ENCODE data around the gene TAS2R41. TPM values are rescaled to one million over a fixed set of nuclear protein-coding genes. Genes with fewer than 3 reads are reported as not detected.
A peak's percentile ranks its signal among the peaks of the same experiment; 100 is the strongest.

The TAS2R41 gene
- total RNA-seq, 6 donors from 2014 or later: 0.46 to 0.54 TPM; not detected in 4

DNA sequence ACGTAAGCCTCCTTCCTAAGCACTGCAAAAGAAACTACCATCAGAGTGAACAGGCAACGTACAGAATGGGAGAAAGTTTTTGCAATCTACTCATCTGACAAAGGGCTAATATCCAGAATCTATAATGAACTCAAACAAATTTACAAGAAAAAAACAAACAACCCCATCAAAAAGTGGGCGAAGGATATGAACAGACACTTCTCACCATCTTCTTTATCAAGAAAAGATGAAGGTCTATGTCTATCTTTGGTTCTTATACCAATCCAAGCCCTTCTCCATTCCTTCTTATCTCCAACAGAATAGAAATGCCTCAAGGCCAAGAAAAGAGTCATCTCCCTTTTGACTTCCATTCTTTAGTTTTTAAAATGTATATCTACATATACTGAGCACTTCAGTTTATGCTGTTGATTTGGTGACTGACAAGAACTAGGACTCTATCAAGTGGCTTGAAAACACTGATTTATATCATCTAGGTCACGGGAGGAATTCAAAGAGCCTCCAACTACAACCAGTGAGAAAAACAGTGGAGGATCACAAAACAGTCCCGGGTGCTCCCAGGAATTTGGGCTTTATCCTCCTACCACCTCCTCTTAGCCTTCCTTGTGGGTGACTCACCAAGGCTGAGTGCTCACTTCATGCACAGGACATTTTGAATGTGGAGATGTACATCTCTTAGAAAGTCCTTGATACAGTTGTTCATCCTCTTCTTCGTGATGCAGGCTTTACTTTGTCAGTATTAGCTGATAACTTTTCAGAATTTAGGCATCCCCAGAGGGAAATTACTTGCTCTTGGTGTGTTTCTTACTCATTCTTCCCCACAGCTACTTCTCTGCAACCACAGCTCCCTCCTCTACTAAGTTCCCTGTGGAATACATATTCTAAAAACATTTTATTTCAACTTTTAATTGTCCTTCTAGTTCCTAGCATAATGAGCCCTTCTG is 15.4 kb downstream of the TAS2R41 start:
- H3K27me3 ChIP-seq: no peaks in the 10 kb centered on the region
- ATAC-seq (ENCODE audit: low FRiP score in 2 of 2) (peak in 1 of 2 donors; percentile 57), DNase-seq (no peak)
- peaks cover 0 to 13% (median 6%) of the 10 kb centered on the region in 4 donors for H3K4me1 ChIP-seq
- H3K9me3 ChIP-seq: no peaks in the 10 kb centered on the region
- WGBS, 2 donors: 77 to 89% methylated on average over 6 of the region's 6 CpGs
- no peak for TF ChIP-seq CTCF (IDR thresholded peaks at IDR 0.05)
- H3K36me3 ChIP-seq: no peaks in the 10 kb centered on the region
- no peak overlapping the region for H3K4me3 ChIP-seq
- H3K27ac ChIP-seq: peak overlapping the region in 1 of 4 donors; percentile 57

- H3K4me3 ChIP-seq: no peak overlapping the region
- TF ChIP-seq POLR2A (IDR thresholded peaks at IDR 0.05): no peak
- TF ChIP-seq CTCF (IDR thresholded peaks at IDR 0.05): no peak
- no peak for TF ChIP-seq EP300 (IDR thresholded peaks at IDR 0.05)
- TF ChIP-seq POLR2AphosphoS5 (IDR thresholded peaks at IDR 0.05): no peak
- ATAC-seq (ENCODE audit: low FRiP score in 2 of 2) (no peak), DNase-seq (no peak)
- H3K4me1 ChIP-seq: peaks cover 0 to 18% (median 8%) of the 10 kb centered on the region in 4 donors
- H3K27me3 ChIP-seq: no peaks in the 10 kb centered on the region
- H3K36me3 ChIP-seq: no peaks in the 10 kb centered on the region
- 86 to 89% methylated on average over 1 of the region's 1 CpG for whole genome bisulfite sequencing, 2 donors
- H3K9me3 ChIP-seq: no peaks in the 10 kb centered on the region
- H3K27ac ChIP-seq: no peak overlapping the region
These were observed 16.1 kb downstream of the TAS2R41 start for GRCh38 chr7:143493751-143494150.

GRCh38 chr7:143494622-143495021 is 16.9 kb downstream of the TAS2R41 start:
- Histone ChIP-seq H3K27me3 (no peaks in the 10 kb centered on the region), H3K9me3 (no peaks in the 10 kb centered on the region), H3K4me1 (peaks cover 4 to 23% (median 14%) of the 10 kb centered on the region in 4 donors), H3K4me3 (no peak overlapping the region), H3K27ac (no peak overlapping the region), H3K36me3 (no peaks in the 10 kb centered on the region)
- DNase-seq (no peak), ATAC-seq (ENCODE audit: low FRiP score in 2 of 2) (no peak)
- TF ChIP-seq CTCF (IDR thresholded peaks at IDR 0.05) (peak in 1 of 6 experiments; percentile 20), POLR2AphosphoS5 (IDR thresholded peaks at IDR 0.05) (no peak)
- WGBS, 2 donors: 58 to 82% methylated on average over 1 of the region's 1 CpG

GRCh38 chr7:143495851-143496250 is 18.2 kb downstream of the TAS2R41 start:
- TF ChIP-seq CTCF (IDR thresholded peaks at IDR 0.05): no peak
- no peak for TF ChIP-seq POLR2AphosphoS5 (IDR thresholded peaks at IDR 0.05)
- no peak for TF ChIP-seq EP300 (IDR thresholded peaks at IDR 0.05)
- no peak for TF ChIP-seq POLR2A (IDR thresholded peaks at IDR 0.05)
- H3K4me3 ChIP-seq: no peak overlapping the region
- H3K27me3 ChIP-seq: no peaks in the 10 kb centered on the region
- peaks cover 8 to 27% (median 19%) of the 10 kb centered on the region in 4 donors for H3K4me1 ChIP-seq
- no peak overlapping the region for H3K27ac ChIP-seq
- DNase-seq (no peak), ATAC-seq (ENCODE audit: low FRiP score in 2 of 2) (no peak)
- H3K36me3 ChIP-seq: no peaks in the 10 kb centered on the region
- H3K9me3 ChIP-seq: no peaks in the 10 kb centered on the region

GRCh38 chr7:143496263-143496662 is 18.6 kb downstream of the TAS2R41 start:
- ATAC-seq (ENCODE audit: low FRiP score in 2 of 2) (no peak), DNase-seq (no peak)
- no peaks in the 10 kb centered on the region for H3K36me3 ChIP-seq
- no peak for TF ChIP-seq CTCF (IDR thresholded peaks at IDR 0.05)
- no peak for TF ChIP-seq EP300 (IDR thresholded peaks at IDR 0.05)
- TF ChIP-seq POLR2A (IDR thresholded peaks at IDR 0.05): no peak
- TF ChIP-seq POLR2AphosphoS5 (IDR thresholded peaks at IDR 0.05): no peak
- no peaks in the 10 kb centered on the region for H3K27me3 ChIP-seq
- H3K9me3 ChIP-seq: no peaks in the 10 kb centered on the region
- H3K4me1 ChIP-seq: peaks cover 8 to 27% (median 19%) of the 10 kb centered on the region in 4 donors
- no peak overlapping the region for H3K4me3 ChIP-seq
- no peak overlapping the region for H3K27ac ChIP-seq
- 65 to 73% methylated on average over 3 of the region's 3 CpGs for WGBS, 2 donors
